GM21723 (cell line): ENCODE data around the gene MINDY1.

Experiments used
- ATAC-seq: cut with Tn5 transposase; IDR thresholded peaks from one replicate; pipeline ENCODE4 v1.9.1; 2021; ENCODE audit warnings: mild to moderate bottlenecking, moderate library complexity; ENCODE audit not compliant: unreplicated experiment

Gene MINDY1

GRCh38 chr1:150968491-150968890, 38.2 kb downstream of the MINDY1 start:
- ATAC-seq, result no peak

GRCh38 chr1:150967936-150968335, 38.8 kb downstream of the MINDY1 start:
- ATAC-seq, result no peak

- ATAC-seq, result no peak
Observed at GRCh38 chr1:150966011-150966410, 40.7 kb downstream of the MINDY1 start.

GRCh38 chr1:150965605-150966004, 41.1 kb downstream of the MINDY1 start:
- ATAC-seq, result no peak

- no peak for ATAC-seq
Observed at GRCh38 chr1:150964164-150964489, 42.6 kb downstream of the MINDY1 start.

- no peak for ATAC-seq
Observed at GRCh38 chr1:150963321-150964163, 43.2 kb downstream of the MINDY1 start.

GRCh38 chr1:150961756-150962155, 44.9 kb downstream of the MINDY1 start:
- ATAC-seq, result no peak

- no peak for ATAC-seq
Observed at GRCh38 chr1:150960646-150961045, 46.1 kb downstream of the MINDY1 start.

GRCh38 chr1:150957666-150958065, 49.0 kb downstream of the MINDY1 start:
- ATAC-seq, result no peak

- ATAC-seq, result no peak
Observed at GRCh38 chr1:150955280-150955679, 51.4 kb downstream of the MINDY1 start.

- no peak for ATAC-seq
Observed at GRCh38 chr1:150954708-150955107, 52.0 kb downstream of the MINDY1 start.
